Measurements from ENCODE around the gene SLC10A6.

DNA sequence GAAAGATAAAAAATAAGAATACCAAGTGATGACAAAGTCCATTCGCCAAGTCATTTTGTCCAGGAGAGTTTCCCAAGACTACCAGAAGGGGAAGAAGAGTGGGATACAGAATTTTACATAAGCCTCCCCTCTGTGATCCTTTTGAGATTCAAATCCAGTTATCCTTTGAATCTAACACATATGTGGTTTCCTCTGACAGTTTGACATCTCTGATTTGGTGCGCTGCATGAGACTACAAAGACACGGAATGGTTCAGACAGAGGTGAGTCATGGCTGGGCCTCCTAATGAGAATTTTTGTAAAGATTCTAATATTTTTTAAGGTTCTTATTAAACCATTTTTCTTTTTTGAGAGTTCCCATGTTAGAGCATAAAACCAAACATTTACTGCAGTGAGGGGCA, 38.3 kb downstream of the SLC10A6 start:
- TF ChIP-seq, protein P1, sequence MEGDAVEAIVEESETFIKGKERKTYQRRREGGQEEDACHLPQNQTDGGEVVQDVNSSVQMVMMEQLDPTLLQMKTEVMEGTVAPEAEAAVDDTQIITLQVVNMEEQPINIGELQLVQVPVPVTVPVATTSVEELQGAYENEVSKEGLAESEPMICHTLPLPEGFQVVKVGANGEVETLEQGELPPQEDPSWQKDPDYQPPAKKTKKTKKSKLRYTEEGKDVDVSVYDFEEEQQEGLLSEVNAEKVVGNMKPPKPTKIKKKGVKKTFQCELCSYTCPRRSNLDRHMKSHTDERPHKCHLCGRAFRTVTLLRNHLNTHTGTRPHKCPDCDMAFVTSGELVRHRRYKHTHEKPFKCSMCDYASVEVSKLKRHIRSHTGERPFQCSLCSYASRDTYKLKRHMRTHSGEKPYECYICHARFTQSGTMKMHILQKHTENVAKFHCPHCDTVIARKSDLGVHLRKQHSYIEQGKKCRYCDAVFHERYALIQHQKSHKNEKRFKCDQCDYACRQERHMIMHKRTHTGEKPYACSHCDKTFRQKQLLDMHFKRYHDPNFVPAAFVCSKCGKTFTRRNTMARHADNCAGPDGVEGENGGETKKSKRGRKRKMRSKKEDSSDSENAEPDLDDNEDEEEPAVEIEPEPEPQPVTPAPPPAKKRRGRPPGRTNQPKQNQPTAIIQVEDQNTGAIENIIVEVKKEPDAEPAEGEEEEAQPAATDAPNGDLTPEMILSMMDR (IDR thresholded peaks at IDR 0.05 in 2 of 3, conservative IDR thresholded peaks at IDR 0.05 in 1 of 3; ENCODE audit: insufficient read depth in 2 of 3, low read depth in 1 of 3, low read length in 3 of 3), result no peak
- TF ChIP-seq ZNF785 (CRISPR knock-in tag; IDR thresholded peaks at IDR 0.05) (no peak), POLR2A (conservative IDR thresholded peaks at IDR 0.05) (no peak), ZNF121 (CRISPR knock-in tag; conservative IDR thresholded peaks at IDR 0.05) (no peak), ZNF445 (CRISPR knock-in tag; IDR thresholded peaks at IDR 0.05; ENCODE audit: low read depth) (no peak), CREB1 (IDR thresholded peaks at IDR 0.05) (no peak), CREB1 (CRISPR knock-in tag; IDR thresholded peaks at IDR 0.05) (no peak), ZBTB1 (CRISPR knock-in tag; IDR thresholded peaks at IDR 0.05; ENCODE audit: borderline replicate concordance, low read depth) (no peak)
- TF ChIP-seq, protein P2, sequence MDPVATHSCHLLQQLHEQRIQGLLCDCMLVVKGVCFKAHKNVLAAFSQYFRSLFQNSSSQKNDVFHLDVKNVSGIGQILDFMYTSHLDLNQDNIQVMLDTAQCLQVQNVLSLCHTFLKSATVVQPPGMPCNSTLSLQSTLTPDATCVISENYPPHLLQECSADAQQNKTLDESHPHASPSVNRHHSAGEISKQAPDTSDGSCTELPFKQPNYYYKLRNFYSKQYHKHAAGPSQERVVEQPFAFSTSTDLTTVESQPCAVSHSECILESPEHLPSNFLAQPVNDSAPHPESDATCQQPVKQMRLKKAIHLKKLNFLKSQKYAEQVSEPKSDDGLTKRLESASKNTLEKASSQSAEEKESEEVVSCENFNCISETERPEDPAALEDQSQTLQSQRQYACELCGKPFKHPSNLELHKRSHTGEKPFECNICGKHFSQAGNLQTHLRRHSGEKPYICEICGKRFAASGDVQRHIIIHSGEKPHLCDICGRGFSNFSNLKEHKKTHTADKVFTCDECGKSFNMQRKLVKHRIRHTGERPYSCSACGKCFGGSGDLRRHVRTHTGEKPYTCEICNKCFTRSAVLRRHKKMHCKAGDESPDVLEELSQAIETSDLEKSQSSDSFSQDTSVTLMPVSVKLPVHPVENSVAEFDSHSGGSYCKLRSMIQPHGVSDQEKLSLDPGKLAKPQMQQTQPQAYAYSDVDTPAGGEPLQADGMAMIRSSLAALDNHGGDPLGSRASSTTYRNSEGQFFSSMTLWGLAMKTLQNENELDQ (CRISPR knock-in tag; IDR thresholded peaks at IDR 0.05; ENCODE audit: borderline replicate concordance), result no peak
- TF ChIP-seq, protein P3, sequence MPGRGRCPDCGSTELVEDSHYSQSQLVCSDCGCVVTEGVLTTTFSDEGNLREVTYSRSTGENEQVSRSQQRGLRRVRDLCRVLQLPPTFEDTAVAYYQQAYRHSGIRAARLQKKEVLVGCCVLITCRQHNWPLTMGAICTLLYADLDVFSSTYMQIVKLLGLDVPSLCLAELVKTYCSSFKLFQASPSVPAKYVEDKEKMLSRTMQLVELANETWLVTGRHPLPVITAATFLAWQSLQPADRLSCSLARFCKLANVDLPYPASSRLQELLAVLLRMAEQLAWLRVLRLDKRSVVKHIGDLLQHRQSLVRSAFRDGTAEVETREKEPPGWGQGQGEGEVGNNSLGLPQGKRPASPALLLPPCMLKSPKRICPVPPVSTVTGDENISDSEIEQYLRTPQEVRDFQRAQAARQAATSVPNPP (IDR thresholded peaks at IDR 0.05; ENCODE audit: borderline replicate concordance, insufficient read depth, insufficient read length), result no peak
- TF ChIP-seq, protein P4, sequence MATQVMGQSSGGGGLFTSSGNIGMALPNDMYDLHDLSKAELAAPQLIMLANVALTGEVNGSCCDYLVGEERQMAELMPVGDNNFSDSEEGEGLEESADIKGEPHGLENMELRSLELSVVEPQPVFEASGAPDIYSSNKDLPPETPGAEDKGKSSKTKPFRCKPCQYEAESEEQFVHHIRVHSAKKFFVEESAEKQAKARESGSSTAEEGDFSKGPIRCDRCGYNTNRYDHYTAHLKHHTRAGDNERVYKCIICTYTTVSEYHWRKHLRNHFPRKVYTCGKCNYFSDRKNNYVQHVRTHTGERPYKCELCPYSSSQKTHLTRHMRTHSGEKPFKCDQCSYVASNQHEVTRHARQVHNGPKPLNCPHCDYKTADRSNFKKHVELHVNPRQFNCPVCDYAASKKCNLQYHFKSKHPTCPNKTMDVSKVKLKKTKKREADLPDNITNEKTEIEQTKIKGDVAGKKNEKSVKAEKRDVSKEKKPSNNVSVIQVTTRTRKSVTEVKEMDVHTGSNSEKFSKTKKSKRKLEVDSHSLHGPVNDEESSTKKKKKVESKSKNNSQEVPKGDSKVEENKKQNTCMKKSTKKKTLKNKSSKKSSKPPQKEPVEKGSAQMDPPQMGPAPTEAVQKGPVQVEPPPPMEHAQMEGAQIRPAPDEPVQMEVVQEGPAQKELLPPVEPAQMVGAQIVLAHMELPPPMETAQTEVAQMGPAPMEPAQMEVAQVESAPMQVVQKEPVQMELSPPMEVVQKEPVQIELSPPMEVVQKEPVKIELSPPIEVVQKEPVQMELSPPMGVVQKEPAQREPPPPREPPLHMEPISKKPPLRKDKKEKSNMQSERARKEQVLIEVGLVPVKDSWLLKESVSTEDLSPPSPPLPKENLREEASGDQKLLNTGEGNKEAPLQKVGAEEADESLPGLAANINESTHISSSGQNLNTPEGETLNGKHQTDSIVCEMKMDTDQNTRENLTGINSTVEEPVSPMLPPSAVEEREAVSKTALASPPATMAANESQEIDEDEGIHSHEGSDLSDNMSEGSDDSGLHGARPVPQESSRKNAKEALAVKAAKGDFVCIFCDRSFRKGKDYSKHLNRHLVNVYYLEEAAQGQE (IDR thresholded peaks at IDR 0.05; ENCODE audit: borderline replicate concordance), result no peak
- TF ChIP-seq, protein P4 (CRISPR knock-in tag; IDR thresholded peaks at IDR 0.05; ENCODE audit: low read depth), result no peak
- TF ChIP-seq, protein P5, sequence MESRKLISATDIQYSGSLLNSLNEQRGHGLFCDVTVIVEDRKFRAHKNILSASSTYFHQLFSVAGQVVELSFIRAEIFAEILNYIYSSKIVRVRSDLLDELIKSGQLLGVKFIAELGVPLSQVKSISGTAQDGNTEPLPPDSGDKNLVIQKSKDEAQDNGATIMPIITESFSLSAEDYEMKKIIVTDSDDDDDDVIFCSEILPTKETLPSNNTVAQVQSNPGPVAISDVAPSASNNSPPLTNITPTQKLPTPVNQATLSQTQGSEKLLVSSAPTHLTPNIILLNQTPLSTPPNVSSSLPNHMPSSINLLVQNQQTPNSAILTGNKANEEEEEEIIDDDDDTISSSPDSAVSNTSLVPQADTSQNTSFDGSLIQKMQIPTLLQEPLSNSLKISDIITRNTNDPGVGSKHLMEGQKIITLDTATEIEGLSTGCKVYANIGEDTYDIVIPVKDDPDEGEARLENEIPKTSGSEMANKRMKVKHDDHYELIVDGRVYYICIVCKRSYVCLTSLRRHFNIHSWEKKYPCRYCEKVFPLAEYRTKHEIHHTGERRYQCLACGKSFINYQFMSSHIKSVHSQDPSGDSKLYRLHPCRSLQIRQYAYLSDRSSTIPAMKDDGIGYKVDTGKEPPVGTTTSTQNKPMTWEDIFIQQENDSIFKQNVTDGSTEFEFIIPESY (CRISPR knock-in tag; IDR thresholded peaks at IDR 0.05), result no peak
